ENCODE data around the gene POLE4.

Gene POLE4

DNA sequence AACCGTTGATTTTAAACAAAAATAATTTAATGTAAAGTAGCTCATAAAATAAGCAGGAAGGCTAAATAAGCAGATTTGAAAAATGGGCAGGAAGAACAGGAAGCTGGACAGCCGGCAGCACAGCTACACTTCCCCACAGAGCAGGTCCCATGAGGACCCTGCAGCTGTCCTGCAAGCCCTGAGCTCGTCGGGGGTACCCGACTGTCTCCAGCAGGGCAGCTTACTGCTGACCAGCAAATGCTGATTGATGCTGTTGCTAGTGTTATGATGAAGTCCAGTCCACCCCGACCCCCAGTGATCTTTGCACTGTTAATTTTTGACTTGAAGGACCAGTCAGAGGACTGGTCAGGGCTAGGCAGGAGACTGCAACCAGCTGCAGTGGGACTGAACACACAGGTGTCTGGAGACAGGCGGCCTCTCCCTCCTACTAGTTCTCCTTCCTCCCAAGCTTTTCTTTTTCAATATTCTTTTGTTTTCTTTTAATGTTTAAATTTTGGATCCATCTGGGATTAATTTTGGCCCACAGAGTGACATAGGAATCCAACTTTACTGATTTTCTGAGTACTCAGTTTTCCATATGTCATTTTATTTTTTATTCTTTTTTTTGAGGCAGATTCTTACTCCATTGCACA, 27.7 kb downstream of the POLE4 start:
- no peak for DNase-seq

- no peak for DNase-seq
Observed at GRCh38 chr2:74991977-74992376, 33.5 kb downstream of the POLE4 start.

DNA sequence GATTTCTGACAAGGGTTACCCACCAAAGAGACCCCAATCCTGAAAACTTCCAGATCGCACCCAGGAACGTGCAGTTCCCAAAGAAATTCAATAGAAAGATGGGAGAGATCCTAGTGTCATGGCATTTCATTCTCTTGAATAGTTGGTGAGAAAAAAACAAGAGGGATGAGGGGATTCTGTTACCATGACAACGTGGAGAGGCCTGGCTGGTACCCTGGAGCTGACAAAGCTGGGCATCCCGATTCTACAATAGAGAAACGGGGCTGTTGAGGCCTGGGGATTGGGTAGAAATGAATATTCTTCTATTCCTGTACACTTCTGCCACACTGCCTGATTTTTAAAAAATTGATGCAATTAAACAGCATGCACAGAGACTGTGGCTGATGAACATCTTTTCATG, 41.0 kb downstream of the POLE4 start:
- no peak for DNase-seq

DNA sequence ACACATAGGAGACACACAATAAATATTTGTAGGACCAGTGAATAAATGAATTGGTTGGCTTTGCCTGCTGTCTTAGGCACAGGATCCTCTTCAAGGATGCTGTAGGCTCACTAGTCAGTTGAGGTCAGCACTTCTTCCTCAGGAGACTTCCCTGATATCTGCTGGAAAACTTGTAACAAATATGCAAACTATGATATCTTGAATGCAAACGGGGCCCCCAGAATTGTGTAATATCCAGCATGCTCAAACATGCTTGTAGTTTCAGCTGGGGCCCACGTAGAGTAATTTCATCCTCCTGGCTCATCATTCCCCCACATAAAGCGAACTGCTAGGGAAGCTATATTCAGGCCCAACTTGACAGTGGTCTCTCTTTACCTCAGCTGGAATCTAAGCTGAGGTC, 43.6 kb downstream of the POLE4 start:
- no peak for DNase-seq

- DNase-seq: no peak
Observed at GRCh38 chr2:75003276-75003675, 44.8 kb downstream of the POLE4 start.

DNA sequence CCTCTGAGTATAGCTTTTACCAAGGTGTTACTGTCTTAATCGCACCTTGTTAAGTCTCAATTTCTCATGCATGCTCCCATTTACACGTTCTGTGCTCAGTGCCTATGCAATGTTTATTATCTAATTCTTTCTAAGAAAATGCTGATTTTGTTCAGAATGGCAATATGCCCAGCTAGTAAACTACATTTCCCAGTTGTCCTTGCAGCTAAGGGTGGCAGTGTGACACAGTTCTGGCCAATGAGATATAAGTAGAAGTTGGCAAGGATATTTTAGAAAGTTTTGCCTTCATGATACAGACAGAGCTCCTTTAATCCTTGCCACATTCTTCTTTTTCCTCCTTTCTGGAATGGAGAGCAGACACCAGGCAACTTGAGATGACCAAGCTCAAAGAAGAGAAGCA, 45.3 kb downstream of the POLE4 start:
- DNase-seq: no peak

GRCh38 chr2:75006041-75006440, 47.6 kb downstream of the POLE4 start:
- no peak for DNase-seq

- DNase-seq: no peak
Observed at GRCh38 chr2:75007061-75007460, 48.6 kb downstream of the POLE4 start.

DNA sequence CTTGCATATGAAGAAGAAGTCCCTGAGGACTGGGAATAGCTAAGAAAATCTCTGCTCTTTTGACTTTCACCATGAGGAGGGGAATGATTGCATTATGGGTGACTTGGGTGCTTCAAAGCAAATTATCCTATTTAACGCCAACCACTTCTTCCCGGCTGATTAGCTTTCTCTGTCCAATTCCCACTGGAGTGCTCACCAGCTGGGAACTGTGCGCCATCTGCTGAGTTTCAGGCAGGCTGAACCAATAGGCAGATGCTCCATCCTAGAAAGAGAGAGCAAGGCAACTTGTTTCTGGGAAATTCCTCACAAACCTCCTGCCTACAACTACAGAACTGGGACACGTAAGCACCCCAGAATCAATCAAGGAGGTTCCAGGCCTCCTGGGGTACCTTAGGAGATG, 49.4 kb downstream of the POLE4 start:
- DNase-seq: peak in 29 of 58 donors; percentile 2 to 60 (median 18)

- DNase-seq: no peak
Observed at GRCh38 chr2:75010571-75010970, 52.1 kb downstream of the POLE4 start.

DNA sequence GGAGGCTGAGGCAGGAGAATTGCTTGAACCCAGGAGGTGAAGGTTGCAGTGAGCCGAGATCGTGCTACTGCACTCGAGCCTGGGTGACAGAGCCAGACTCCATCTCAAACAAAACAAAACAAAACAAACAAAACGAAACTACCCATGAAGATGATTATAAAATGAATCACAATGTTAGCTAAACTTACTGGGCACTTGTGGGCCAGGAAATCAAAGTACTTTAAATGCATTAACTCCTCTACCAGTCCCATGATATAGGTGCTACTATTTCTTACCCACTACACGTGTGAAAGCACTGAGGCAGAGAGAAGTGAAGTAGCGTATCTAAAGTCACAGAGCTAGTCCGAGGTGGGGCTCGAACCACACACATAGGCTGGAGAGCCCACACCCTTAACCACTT, 53.6 kb downstream of the POLE4 start:
- no peak for DNase-seq

DNA sequence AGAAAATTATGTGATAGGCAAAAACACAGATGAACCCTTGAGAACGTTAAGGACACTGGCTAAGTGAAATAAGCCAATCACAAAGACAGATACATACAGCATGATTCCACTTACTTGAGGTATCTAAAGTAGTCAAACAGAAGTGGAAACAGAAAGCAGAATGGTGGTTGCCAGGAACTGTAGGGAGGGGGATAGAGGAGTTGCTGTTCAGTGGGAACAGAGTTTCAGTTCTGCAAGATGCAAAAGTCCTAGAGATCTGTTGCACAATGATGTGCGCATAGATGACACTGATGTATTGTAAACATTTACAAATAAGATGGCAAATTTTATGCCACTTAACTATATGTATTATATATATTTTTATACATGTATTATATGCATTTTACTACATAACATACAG, 59.7 kb downstream of the POLE4 start:
- DNase-seq: no peak
